ENCODE results near the gene TNRC6C. TPM values are rescaled to one million over a fixed set of nuclear protein-coding genes. Genes with fewer than 3 reads are reported as not detected.

The TNRC6C gene
- total and polyA plus RNA-seq, 2 experiments from 2014 or later = 10.1 to 16.6 TPM

GRCh38 chr17:78105101-78105500 is 146.6 kb downstream of the TNRC6C start:
- TF ChIP-seq JUNB (IDR thresholded peaks at IDR 0.05; ENCODE audit: unreplicated experiment) (no peak), NANOG (IDR thresholded peaks at IDR 0.05; ENCODE audit: borderline replicate concordance) (no peak), ZNF331 (CRISPR knock-in tag; IDR thresholded peaks at IDR 0.05; ENCODE audit: low read depth) (no peak), CREB1 (CRISPR knock-in tag; IDR thresholded peaks at IDR 0.05; ENCODE audit: low read depth) (no peak), EZH2 (IDR thresholded peaks at IDR 0.05; ENCODE audit: low read depth, unreplicated experiment) (no peak), REST (IDR thresholded peaks at IDR 0.05; ENCODE audit: unreplicated experiment) (no peak), ZNF114 (CRISPR knock-in tag; IDR thresholded peaks at IDR 0.05) (no peak), CTCF (conservative IDR thresholded peaks at IDR 0.05; ENCODE audit: low read depth in 2 of 2) (no peak), STAT1 (IDR thresholded peaks at IDR 0.05; ENCODE audit: unreplicated experiment) (no peak), EZH2phosphoT487 (IDR thresholded peaks at IDR 0.05; ENCODE audit: unreplicated experiment) (no peak), ETS1 (IDR thresholded peaks at IDR 0.05) (no peak), ZNF462 (CRISPR knock-in tag; IDR thresholded peaks at IDR 0.05) (no peak), POLR2AphosphoS5 (IDR thresholded peaks at IDR 0.05; ENCODE audit: low read depth) (no peak)
- Histone ChIP-seq H3K4me2 (no peak overlapping the region), H3K27ac (ENCODE audit: low read depth) (no peak overlapping the region), H2AFZ (no peak overlapping the region), H4K20me1 (replicated peaks; ENCODE audit: insufficient read depth) (no peaks in the 10 kb centered on the region; the same call in 1 of the 2 replicates), H3K4me3 (no peak overlapping the region), H3K79me2 (replicated peaks; ENCODE audit: insufficient read depth) (no peaks in the 10 kb centered on the region), H3K9me2 (ENCODE audit: insufficient read depth) (no peaks in the 10 kb centered on the region), H3K36me3 (ENCODE audit: insufficient read depth) (peaks cover 29% of the 10 kb centered on the region), H3F3A (replicated peaks; ENCODE audit: low read depth) (no peaks in the 10 kb centered on the region), H3K27me3 (ENCODE audit: insufficient read depth) (no peaks in the 10 kb centered on the region), H3K4me1 (ENCODE audit: insufficient read depth) (peaks cover 11% of the 10 kb centered on the region)
- peaks cover 47% of the 10 kb centered on the region for H3K36me3 Mint-ChIP-seq (ENCODE audit: low read depth)
- peak; percentile 34; the same call in 2 of the 3 replicates for ATAC-seq
- no peak overlapping the region; the same call in 2 of the 3 replicates for H3K4me3 Mint-ChIP-seq
- H3K9me3 Mint-ChIP-seq = peaks cover 16% of the 10 kb centered on the region
- peaks cover 3% of the 10 kb centered on the region; the same call in 2 of the 3 replicates for H3K4me1 Mint-ChIP-seq
- peaks cover 8% of the 10 kb centered on the region for H3K27me3 Mint-ChIP-seq (ENCODE audit: insufficient read depth, low read depth, poor library complexity)
- DNase-seq (ENCODE audit: low spot score) = no peak
- no peak overlapping the region for H3K27ac Mint-ChIP-seq

Measured in GM23338 (cell line).